ENCODE results near the gene TBX15.

GRCh38 chr1:118954301-118954905, 33.7 kb downstream of the TBX15 start:
- TF ChIP-seq ZNF70 (CRISPR knock-in tag; IDR thresholded peaks at IDR 0.05), result no peak
- TF ChIP-seq ISL1 (CRISPR knock-in tag; IDR thresholded peaks at IDR 0.05), result no peak
- no peak for TF ChIP-seq ESRRG (CRISPR knock-in tag; IDR thresholded peaks at IDR 0.05)
- no peak for TF ChIP-seq ARNTL (CRISPR knock-in tag; IDR thresholded peaks at IDR 0.05; ENCODE audit: borderline replicate concordance, low read depth)
- no peak for TF ChIP-seq ZC3H10 (CRISPR knock-in tag; IDR thresholded peaks at IDR 0.05)
- TF ChIP-seq, protein P1, sequence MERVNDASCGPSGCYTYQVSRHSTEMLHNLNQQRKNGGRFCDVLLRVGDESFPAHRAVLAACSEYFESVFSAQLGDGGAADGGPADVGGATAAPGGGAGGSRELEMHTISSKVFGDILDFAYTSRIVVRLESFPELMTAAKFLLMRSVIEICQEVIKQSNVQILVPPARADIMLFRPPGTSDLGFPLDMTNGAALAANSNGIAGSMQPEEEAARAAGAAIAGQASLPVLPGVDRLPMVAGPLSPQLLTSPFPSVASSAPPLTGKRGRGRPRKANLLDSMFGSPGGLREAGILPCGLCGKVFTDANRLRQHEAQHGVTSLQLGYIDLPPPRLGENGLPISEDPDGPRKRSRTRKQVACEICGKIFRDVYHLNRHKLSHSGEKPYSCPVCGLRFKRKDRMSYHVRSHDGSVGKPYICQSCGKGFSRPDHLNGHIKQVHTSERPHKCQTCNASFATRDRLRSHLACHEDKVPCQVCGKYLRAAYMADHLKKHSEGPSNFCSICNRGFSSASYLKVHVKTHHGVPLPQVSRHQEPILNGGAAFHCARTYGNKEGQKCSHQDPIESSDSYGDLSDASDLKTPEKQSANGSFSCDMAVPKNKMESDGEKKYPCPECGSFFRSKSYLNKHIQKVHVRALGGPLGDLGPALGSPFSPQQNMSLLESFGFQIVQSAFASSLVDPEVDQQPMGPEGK (CRISPR knock-in tag; IDR thresholded peaks at IDR 0.05; ENCODE audit: borderline replicate concordance), result no peak
